ENCODE measurements around the gene HPSE2. TPM values are rescaled to one million over a fixed set of nuclear protein-coding genes. Genes with fewer than 3 reads are reported as not detected.

Gene HPSE2
- total RNA-seq, 1 experiment from 2014 or later, result 0.20 TPM

- Mint-ChIP-seq H3K27ac (no peak overlapping the region), H3K4me1 (no peaks in the 10 kb centered on the region), H3K4me3 (no peak overlapping the region), H3K9me3 (peaks cover 17 to 21% of the 10 kb centered on the region in 2 experiments), H3K36me3 (ENCODE audit: insufficient read depth in 1 of 3, low read depth in 3 of 3) (peaks cover 2 to 19% (median 5%) of the 10 kb centered on the region in 3 experiments; a peak in 2 of 7 replicates), H3K27me3 (ENCODE audit: low read depth) (no peaks in the 10 kb centered on the region)
- H3K9me3 ChIP-seq (ENCODE audit: control insufficient read depth, low read depth, low read length), result no peaks in the 10 kb centered on the region
- H4K5ac ChIP-seq (ENCODE audit: insufficient read length, low read depth, low read length), result no peak overlapping the region
- H3K4ac ChIP-seq (ENCODE audit: low read depth, low read length), result no peak overlapping the region
- H4K8ac ChIP-seq (replicated peaks; ENCODE audit: insufficient read length, low read depth, low read length), result no peak overlapping the region
- no peaks in the 10 kb centered on the region for H3K4me1 ChIP-seq (ENCODE audit: insufficient read depth, low read length)
- H2AK5ac ChIP-seq (ENCODE audit: insufficient read length, low read length), result no peak overlapping the region
- H3K23ac ChIP-seq (ENCODE audit: insufficient read length, low read depth, low read length), result no peak overlapping the region
- H2BK15ac ChIP-seq (ENCODE audit: low read depth, low read length), result no peak overlapping the region
- H3K79me2 ChIP-seq (ENCODE audit: insufficient read depth, low read length), result no peaks in the 10 kb centered on the region
- no peak overlapping the region for H3K56ac ChIP-seq (ENCODE audit: insufficient read length, low read depth, low read length)
- H3K23me2 ChIP-seq (ENCODE audit: insufficient read length, low read depth, low read length, poor library complexity, severe bottlenecking), result no peaks in the 10 kb centered on the region
- no peak overlapping the region for H3K18ac ChIP-seq (ENCODE audit: insufficient read length, low read depth, low read length)
- no peak overlapping the region for H2BK120ac ChIP-seq (ENCODE audit: low read depth, low read length, poor library complexity, severe bottlenecking)
- H2BK12ac ChIP-seq (ENCODE audit: insufficient read length, low read depth, low read length), result no peak overlapping the region
- no CpG with 5 or more reads among the region's 1 CpG for WGBS (ENCODE audit: extremely low coverage, insufficient read length, low lambda C conversion rate)
- no peaks in the 10 kb centered on the region for H3K79me1 ChIP-seq (ENCODE audit: insufficient read depth, low read depth, low read length, poor library complexity, severe bottlenecking)
- no peak overlapping the region for H3K27ac ChIP-seq (ENCODE audit: insufficient read length, low read depth, low read length)
- no peak for DNase-seq
- no peak overlapping the region for H3T11ph ChIP-seq (ENCODE audit: low read length)
- no peak overlapping the region for H2AFZ ChIP-seq (ENCODE audit: low read length)
- H3K4me2 ChIP-seq (ENCODE audit: insufficient read depth, insufficient read length, low read length), result no peak overlapping the region
- no peaks in the 10 kb centered on the region for H3K27me3 ChIP-seq (ENCODE audit: insufficient read depth, low read length)
- H4K20me1 ChIP-seq (ENCODE audit: control insufficient read depth, insufficient read depth, insufficient read length), result no peaks in the 10 kb centered on the region
- H4K91ac ChIP-seq (ENCODE audit: insufficient read length, low read depth, low read length), result no peak overlapping the region
- no peak overlapping the region for H2BK20ac ChIP-seq (ENCODE audit: low read depth, low read length, poor library complexity, severe bottlenecking)
- no peak overlapping the region for H3K9ac ChIP-seq (ENCODE audit: extremely low read depth, insufficient read length, low read length)
- H3K14ac ChIP-seq (ENCODE audit: insufficient read depth, low read length), result no peak overlapping the region
- no peak for TF ChIP-seq CTCF (conservative IDR thresholded peaks at IDR 0.05)
- H2BK5ac ChIP-seq (ENCODE audit: insufficient read length, low read length), result no peak overlapping the region
Observed at GRCh38 chr10:98687685-98688084, 548.0 kb downstream of the HPSE2 start.
